Fibroblast of pulmonary artery (primary cell): ENCODE results near the gene ASMT.

Source experiments
- DNase-seq: peaks from one replicate; pipeline ENCODE4 v3.0.0-alpha.2; 2010; ENCODE audit warnings: low read depth
- H3K4me3 ChIP-seq: replicated peaks from 2 replicates; pipeline ENCODE4 v1.5.1; 2011; ENCODE audit warnings: low read depth, mild to moderate bottlenecking, control low read depth, low read length, moderate library complexity
- CTCF ChIP-seq: IDR thresholded peaks from 2 replicates; pipeline ENCODE4 v1.5.1; 2011; ENCODE audit warnings: mild to moderate bottlenecking, control low read depth, low read length, inconsistent platforms; ENCODE audit errors: missing control alignments

The ASMT gene

GRCh38 chrX:1593286-1594271, 21.3 kb upstream of the ASMT start:
- TF ChIP-seq CTCF = no peak
- peak overlapping the region; percentile 90 for H3K4me3 ChIP-seq
- DNase-seq = no peak

DNA sequence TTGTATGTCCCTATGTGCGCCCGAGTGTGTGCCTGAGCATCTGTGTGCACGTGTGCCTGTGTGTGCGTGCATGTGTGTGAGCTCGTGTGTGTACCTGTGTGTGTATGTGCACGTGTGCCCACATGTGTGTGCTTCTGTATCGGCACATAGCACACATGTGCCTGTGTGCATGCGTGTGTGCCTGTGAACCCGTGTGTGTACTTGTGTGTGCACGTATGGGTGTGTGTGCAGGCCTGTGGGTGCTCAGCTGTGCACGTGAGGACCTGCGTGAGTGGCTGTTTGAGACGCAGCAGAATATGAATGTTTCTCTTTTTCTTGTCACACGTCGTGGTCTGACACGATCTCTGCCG, 19.2 kb upstream of the ASMT start:
- no peak for TF ChIP-seq CTCF
- no peak for DNase-seq
- H3K4me3 ChIP-seq = no peak overlapping the region

- H3K4me3 ChIP-seq = no peak overlapping the region
- no peak for DNase-seq
- no peak for TF ChIP-seq CTCF
Measured at GRCh38 chrX:1596676-1597344, 18.0 kb upstream of the ASMT start.

- H3K4me3 ChIP-seq = no peak overlapping the region
- DNase-seq = no peak
- no peak for TF ChIP-seq CTCF
Measured at GRCh38 chrX:1597345-1598020, 17.4 kb upstream of the ASMT start.

DNA sequence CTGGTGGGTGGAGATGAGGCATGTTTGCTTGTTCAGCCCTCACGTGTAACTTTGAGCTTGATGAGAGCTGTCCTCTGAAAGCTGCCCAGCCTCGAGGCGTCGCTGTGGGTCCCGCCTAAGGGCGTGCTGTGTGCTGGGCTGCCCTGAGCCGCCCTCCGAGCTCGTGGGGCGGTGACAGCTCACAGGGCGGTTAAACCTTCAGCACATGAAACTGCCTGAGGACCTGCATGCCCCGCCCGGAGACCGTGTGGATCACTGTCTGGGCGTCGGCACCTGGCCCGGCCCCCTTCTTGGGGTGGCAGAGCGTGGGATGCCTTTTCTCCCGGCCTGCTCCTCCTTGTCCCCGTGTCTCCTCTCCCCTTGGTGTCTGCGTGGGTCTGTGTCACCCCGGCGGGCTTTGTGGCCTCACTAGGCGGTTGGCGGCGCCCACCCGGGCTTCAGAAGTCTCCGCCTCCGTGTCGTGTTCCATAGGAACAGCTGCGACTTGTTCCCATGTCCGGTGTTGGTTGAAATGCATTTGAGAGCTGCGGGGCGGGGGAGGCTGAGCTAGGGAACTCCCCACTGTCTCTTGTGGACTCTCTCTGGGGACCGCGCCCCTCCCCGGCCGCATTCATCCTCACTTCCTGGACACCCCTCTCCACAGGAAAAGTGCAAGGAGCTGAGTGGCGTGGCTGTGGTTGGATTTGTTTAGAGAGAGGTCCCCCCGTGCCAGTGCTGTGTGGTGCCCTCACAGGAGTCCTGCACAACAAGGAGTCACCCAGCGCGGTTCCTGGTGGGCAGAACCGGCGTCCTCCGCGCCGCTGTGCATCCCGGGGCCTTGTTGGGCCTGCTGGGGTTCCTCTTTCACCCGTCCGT, 16.6 kb upstream of the ASMT start:
- TF ChIP-seq CTCF = no peak
- no peak for DNase-seq

More for the DNA sequence above, 16.6 kb upstream of the ASMT start:
- no peak overlapping the region for H3K4me3 ChIP-seq
